GM21717 (cell line): ENCODE results near the gene PTBP3.
"Not testable (repeated sequence)": the region's sequence is repeated elsewhere in the genome, so short reads cannot be mapped to it uniquely, and the experiment has no call there.

Source experiments
- ATAC-seq: cut with Tn5 transposase; IDR thresholded peaks from one replicate; pipeline ENCODE4 v1.9.1; 2021; ENCODE audit warnings: mild to moderate bottlenecking, moderate library complexity; ENCODE audit not compliant: unreplicated experiment

The PTBP3 gene

GRCh38 chr9:112273876-112274275, 59.5 kb downstream of the PTBP3 start:
- ATAC-seq, result no peak

DNA sequence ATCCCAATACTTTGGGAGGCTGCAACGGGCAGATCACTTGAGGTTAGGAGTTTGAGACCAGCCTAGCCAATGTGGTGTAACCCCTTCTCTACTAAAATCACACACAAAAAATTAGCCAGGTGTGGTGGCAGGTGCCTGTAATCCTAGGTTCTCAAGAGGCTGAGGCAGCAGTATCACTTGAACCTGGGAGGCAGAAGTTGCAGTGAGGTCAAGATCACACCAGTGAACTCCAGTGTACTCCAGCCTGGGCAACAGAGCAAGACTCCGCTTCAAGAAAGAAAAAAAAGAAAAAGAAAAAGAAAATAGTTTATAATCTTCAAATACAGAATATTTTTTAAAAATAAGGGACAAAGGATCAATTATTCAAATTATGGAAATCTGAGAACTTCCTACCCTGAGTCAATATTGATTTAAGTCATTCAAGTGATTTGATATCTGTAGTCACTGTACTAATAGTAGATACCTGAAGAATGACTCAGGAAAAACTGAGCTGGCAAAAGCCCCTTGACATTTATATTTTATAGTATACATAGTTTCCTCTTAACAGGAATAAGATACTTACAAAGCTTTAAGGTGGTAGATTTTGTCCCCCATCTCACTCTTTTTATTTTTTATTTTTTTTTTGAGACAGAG, 61.8 kb downstream of the PTBP3 start:
- ATAC-seq, result no peak

DNA sequence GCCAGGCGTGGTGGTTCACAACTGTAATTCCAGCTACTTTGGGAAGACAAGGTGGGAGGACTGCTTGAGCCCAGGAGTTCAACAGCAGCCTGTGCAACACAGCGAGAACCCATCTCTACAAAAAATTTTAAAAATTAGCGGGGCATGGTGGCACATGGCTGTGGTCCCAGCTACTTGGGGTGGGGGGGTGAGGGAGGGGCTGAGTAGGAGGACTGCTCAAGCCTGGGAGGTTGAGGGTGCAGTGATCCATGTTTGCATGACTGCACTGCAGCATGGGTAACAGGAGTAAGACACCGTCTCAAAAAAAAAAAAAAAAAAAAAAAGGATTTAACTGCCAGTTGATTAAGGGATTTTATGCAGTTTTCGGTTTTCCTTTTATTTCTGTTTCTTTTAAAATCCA, 65.0 kb downstream of the PTBP3 start:
- ATAC-seq, result no peak

- ATAC-seq, result not testable (repeated sequence)
Observed at GRCh38 chr9:112267086-112267485, 66.3 kb downstream of the PTBP3 start.

DNA sequence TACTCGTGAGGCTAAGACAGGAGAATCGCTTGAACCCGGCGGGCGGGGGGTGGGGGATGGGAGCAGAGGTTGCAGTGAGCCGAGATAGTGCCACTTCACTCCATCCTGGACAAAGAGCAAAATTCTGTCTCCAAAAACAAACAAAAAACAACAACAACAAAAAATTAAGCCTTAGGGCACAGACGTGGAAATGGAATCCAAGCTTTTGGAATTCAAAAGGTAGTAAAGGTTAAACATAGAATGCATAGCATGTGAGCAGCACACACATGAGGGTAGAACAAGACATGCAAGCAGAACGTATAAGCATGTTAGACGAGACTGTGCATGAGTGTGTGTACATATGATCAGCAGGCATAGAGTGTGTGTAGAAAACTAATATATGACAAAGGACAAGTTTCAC, 68.0 kb downstream of the PTBP3 start:
- no peak for ATAC-seq

DNA sequence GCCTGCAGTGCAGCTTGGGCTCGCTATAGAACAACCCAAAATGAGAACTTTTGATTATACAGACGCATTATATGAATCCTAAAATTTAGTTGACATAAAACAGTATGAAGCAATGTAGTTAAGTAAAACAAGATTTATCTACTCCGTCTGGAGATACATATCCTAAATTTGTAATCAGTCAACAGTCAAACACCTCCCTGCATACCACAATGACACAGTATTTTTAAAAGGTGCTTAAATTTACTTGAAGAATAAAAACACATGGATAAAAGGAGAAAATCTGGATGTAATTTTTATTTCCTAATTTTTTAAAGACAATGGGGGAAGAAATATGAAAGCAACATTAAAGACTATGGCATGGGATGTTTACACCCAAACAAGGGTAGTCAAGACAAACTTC, 70.8 kb downstream of the PTBP3 start:
- ATAC-seq, result no peak

- ATAC-seq, result no peak
Observed at GRCh38 chr9:112261133-112261532, 72.3 kb downstream of the PTBP3 start.

DNA sequence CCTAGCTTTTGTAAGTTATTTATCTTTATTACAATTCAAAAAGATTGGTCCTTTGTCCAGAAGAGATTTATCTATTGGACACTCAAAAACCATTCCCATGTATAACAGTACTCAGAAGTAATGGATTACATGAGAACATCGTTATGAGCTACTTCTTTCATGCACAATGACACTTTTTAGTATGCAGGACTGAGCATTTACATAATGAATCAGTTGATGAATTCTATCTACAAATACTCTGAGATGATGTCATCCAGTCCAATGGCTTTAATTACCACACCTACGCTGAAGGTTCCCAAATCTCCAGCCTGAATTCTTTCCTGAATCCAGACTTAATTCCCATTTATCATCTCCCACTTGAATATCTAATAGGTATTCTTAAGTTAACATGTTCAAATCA, 75.3 kb downstream of the PTBP3 start:
- ATAC-seq, result no peak

GRCh38 chr9:112252194-112252593, 81.2 kb downstream of the PTBP3 start:
- no peak for ATAC-seq

DNA sequence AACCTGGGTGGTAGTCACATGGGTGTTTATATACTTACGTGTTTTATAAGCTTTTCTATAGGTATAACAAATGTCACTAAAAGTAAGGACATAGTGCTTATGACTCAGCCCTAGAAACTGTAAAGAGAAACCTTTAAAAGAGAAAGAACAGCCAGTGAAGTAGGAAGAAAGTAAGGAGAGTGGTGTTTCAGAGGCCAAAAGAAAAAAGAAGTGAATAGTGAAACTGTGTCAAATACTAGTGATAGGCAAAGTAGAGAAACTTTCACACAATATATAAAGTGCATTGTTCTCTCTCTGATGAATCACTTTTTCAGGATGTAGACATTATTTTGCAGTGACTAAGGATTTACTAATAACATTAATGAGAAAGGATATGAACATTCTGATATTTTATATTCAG, 84.1 kb downstream of the PTBP3 start:
- peak; percentile 92 for ATAC-seq

- ATAC-seq, result no peak
Observed at GRCh38 chr9:112248722-112249121, 84.7 kb downstream of the PTBP3 start.

DNA sequence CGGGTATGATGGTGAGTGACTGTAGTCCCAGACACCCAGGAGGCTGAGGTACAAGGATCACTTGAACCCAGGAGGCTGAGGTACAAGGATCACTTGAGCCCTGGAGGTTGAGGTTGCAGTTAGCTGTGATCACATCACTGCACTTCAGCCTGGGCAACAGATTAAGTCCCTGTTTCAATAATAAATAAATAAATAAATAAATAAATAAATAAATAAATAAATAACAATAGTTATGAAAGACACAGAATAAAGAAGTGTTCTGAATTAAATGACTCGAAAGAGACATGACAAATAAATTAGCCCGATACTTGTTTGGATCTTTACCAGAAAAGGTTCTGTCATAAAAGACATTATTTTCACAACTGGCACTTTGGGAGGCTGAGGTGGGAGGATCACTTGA, 86.3 kb downstream of the PTBP3 start:
- ATAC-seq, result no peak

- no peak for ATAC-seq
Observed at GRCh38 chr9:112245126-112245525, 88.3 kb downstream of the PTBP3 start.

DNA sequence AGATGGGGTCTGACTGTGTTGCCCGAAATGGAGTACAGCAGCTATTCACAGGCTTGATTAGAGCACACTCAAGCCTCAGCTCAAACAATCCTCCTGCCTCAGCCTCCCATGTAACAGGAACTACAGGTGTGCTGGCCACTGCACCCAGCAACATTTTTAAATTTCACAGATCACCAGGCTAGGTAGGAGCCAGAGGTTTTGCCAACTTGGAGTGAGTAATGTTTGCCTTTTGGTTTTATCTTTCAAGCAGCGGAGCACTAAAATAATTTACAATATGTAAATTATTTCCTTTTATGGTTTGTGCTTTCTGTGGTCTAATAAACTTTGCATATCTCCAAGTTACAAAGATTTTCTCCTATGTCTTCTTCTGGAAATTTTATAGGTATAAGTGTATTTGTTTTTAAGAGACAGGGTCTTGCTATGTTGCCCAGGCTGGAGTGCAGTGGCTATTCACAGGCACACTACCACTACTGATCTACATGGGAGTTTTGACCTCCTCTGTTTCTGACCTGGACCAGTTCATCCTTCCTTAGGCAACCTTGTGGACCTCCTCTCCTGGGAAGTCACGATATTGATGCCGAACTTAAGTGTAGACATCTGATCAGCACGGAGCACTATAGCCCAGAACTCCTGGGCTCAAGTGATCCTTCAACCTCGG, 91.1 kb downstream of the PTBP3 start:
- ATAC-seq, result no peak

GRCh38 chr9:112241491-112241890, 91.9 kb downstream of the PTBP3 start:
- no peak for ATAC-seq

DNA sequence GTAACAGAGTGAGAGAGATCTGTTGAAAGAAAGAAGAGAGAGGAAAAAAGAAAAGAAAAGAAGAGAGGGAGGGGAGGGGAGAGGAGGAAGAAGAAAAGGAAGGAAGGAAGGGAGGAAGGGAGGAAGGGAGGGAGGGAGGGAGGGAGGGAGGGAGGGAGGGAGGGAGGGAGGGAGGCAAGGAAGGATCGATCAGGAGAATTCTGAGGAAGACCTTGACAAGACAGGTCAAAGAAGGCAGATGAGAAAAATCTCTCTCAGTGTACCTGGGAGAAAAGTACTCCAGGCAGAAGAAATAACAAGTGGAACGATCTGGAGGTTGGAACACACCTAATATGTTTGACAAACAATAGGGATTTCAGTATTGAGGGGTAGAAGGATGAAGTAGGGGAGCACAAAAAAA, 93.7 kb downstream of the PTBP3 start:
- ATAC-seq, result no peak

DNA sequence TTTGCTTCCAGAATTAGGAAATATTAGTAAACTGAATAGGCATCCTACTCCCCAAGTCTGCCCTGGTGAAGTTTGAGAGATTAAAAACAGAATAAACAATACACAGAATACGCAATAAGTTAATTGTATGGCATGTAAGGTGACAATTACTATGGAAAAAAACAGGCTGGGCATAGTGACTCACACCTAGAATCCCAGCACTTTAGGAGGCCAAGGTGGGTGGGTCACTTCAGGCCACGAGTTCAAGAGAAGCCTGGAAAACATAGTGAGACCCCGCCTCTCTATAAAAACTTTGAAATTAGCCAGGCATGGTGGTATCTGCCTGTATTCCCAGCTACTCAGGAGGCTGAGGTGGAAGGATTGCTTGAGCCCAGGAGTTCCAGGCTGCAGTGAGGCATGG, 94.1 kb downstream of the PTBP3 start:
- ATAC-seq, result no peak

DNA sequence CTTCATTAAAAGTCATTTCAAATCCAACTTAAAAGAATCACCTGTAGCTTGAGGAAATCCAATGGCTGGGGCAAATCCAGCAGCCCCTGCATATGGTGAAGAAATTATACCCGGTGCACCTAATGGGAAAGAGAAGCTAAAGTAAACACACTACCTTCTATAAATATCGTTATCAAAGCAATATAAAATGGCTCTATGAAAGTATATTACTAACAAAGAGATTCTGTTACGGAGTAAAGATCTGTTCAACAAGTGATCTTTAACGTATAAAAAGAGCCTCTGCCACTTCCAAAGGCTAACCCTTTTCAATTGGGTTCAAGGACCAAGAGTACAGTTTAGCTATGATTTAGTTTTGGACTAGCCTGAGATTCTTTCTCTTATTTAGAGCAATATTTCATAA, 98.6 kb downstream of the PTBP3 start:
- ATAC-seq, result no peak

DNA sequence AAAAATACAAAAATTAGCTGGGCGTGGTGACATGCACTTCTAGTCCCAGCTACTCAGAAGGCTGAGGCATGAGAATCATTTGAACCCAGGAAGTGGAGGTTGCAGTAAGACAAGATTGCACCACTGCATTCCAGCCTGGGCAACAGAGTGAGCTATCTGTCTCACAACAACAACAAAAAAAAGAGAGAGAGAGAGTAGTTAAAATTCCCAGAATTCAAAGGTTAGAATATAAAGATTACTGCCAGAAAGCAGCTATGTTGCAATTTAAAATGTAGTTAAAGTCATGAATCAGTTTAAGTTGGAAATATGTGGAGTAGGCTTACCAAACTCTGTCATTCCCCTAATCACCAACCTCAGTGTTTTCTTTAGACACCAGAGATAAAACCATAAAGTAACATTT, 99.7 kb downstream of the PTBP3 start:
- ATAC-seq, result no peak

DNA sequence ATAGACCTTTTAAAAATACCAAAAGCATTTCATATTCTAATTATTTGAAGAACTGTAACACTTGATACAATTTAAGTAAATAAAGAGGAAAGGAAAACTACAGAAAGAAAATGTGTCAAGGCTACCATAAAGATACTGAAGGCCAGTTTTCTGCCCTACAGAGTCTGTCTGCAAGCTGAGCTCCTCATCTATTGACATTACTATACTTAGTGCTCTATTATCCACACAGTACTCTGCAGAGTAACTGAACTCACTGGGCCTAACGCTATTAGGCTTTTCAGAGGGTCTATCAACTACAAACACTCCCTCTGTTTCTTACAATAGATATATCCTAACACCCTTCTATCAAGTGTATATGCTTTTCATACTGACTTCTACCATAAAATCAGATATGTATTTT, 101.2 kb downstream of the PTBP3 start:
- ATAC-seq, result no peak

DNA sequence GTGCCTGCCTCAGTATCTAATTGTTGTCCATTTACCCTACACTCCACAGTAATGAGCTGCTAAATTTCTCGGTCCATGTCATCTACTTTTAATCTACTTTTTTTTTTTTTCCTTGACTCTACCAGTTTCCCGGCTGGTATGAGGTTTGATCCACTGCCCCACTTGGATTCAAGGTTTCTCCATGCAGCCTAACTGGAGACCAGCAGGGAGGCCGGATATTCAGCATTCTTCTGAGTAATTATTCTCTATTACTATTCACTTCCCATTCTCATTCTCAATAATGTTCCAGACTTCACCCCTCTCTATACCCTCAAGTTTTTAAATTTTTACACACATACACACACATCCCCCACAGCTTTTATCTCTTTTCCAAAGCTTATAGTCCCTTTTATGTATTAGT, 107.3 kb downstream of the PTBP3 start:
- ATAC-seq, result no peak

GRCh38 chr9:112224401-112225289, 108.8 kb downstream of the PTBP3 start:
- ATAC-seq, result peak; percentile 53
